PC-9 (cell line): ENCODE measurements around the gene SULT1E1.

ENCODE experiments used
- EZH2 ChIP-seq: fragments of 200-600 bp; sonication (generic); IDR thresholded peaks from 2 replicates; pipeline ENCODE4 v1.8.0; 2017; ENCODE audit warnings: antibody characterized with exemption, low read depth
- TF ChIP-seq, protein P1 (sequence below): fragments of 200-600 bp; sonication (generic); conservative IDR thresholded peaks from 2 replicates; pipeline ENCODE4 v1.6.1; 2017; ENCODE audit warnings: mixed run types, antibody characterized with exemption, mild to moderate bottlenecking, moderate library complexity

DNA sequence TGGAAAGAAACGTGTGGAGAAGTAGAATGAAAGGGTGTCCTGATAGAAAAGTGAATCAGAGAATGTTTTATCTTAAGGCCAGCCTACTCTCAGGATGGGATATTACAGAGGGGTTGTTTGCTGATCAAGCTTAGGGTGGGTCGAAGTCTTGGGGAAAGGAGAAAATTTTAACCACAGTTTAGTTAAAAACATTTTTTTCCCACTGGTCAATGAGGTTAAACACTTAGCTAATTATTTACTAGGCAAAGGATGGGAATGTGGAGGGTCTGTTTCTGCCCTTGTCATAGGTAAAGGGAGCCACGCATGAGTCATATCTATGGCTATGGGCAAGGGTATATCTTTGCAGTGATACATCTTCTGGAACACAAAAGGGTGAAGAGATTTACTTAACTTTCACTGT is 16.1 kb upstream of the SULT1E1 start:
- TF ChIP-seq, protein P1, sequence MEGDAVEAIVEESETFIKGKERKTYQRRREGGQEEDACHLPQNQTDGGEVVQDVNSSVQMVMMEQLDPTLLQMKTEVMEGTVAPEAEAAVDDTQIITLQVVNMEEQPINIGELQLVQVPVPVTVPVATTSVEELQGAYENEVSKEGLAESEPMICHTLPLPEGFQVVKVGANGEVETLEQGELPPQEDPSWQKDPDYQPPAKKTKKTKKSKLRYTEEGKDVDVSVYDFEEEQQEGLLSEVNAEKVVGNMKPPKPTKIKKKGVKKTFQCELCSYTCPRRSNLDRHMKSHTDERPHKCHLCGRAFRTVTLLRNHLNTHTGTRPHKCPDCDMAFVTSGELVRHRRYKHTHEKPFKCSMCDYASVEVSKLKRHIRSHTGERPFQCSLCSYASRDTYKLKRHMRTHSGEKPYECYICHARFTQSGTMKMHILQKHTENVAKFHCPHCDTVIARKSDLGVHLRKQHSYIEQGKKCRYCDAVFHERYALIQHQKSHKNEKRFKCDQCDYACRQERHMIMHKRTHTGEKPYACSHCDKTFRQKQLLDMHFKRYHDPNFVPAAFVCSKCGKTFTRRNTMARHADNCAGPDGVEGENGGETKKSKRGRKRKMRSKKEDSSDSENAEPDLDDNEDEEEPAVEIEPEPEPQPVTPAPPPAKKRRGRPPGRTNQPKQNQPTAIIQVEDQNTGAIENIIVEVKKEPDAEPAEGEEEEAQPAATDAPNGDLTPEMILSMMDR, result no peak
- TF ChIP-seq EZH2, result no peak
